Measurements from ENCODE around the gene CTIF. TPM values are rescaled to one million over a fixed set of nuclear protein-coding genes. Genes with fewer than 3 reads are reported as not detected.

The CTIF gene
- polyA plus RNA-seq, 1 donor from 2014 or later, result 50.2 TPM

DNA sequence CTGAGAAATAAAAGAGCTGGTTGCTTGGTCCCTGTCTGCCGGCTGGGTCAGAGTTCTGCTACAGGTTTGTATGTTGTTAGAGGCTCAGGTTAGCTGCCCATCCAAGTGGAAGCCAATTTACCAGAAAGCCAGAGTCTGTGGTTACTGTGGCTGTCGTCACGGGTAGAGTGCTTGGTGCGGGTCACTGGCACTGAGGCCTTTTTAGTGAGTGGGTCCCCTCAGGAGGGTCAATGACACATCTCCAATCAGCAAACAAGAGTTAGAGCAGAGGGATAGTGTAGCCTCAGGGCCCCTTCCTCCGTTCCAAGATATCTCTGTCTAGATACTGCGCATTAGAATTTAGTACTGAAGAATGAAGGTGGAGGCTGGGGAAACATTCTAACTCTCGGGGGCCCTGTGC lies 41.2 kb downstream of the CTIF start:
- no peaks in the 10 kb centered on the region for H3K27me3 ChIP-seq (ENCODE audit: insufficient read depth, low read depth, low read length)
- H3K79me2 ChIP-seq (replicated peaks; ENCODE audit: insufficient read depth, low read length), result peaks cover 34% of the 10 kb centered on the region
- no peak overlapping the region for H2AFZ ChIP-seq (ENCODE audit: low read depth, low read length)
- no peaks in the 10 kb centered on the region for H3K9me3 ChIP-seq (ENCODE audit: low read length)
- no peak overlapping the region for H3K27ac ChIP-seq (ENCODE audit: low read length)
- peaks cover 8% of the 10 kb centered on the region for H3K36me3 ChIP-seq (ENCODE audit: insufficient read depth, low read length)
- no peaks in the 10 kb centered on the region for H4K20me1 ChIP-seq (ENCODE audit: insufficient read depth)
- H3F3A ChIP-seq (ENCODE audit: insufficient read depth, low read length, poor library complexity, severe bottlenecking), result no peaks in the 10 kb centered on the region
- H3K9me2 ChIP-seq (ENCODE audit: insufficient read depth, low read length), result no peaks in the 10 kb centered on the region
- TF ChIP-seq EP300 (conservative IDR thresholded peaks at IDR 0.05; ENCODE audit: poor library complexity, severe bottlenecking) (no peak), RAD21 (conservative IDR thresholded peaks at IDR 0.05) (no peak), CTCF (IDR thresholded peaks at IDR 0.05; ENCODE audit: poor library complexity, severe bottlenecking) (no peak), SMC3 (conservative IDR thresholded peaks at IDR 0.05; ENCODE audit: poor library complexity) (no peak), TAF1 (IDR thresholded peaks at IDR 0.05; ENCODE audit: low read depth) (no peak), MXI1 (conservative IDR thresholded peaks at IDR 0.05; ENCODE audit: poor library complexity, severe bottlenecking) (no peak), POLR2AphosphoS5 (IDR thresholded peaks at IDR 0.05) (no peak), EZH2 (IDR thresholded peaks at IDR 0.05; ENCODE audit: borderline replicate concordance, insufficient read depth, low read length, poor library complexity, severe bottlenecking) (no peak)
- TF ChIP-seq, protein P1, sequence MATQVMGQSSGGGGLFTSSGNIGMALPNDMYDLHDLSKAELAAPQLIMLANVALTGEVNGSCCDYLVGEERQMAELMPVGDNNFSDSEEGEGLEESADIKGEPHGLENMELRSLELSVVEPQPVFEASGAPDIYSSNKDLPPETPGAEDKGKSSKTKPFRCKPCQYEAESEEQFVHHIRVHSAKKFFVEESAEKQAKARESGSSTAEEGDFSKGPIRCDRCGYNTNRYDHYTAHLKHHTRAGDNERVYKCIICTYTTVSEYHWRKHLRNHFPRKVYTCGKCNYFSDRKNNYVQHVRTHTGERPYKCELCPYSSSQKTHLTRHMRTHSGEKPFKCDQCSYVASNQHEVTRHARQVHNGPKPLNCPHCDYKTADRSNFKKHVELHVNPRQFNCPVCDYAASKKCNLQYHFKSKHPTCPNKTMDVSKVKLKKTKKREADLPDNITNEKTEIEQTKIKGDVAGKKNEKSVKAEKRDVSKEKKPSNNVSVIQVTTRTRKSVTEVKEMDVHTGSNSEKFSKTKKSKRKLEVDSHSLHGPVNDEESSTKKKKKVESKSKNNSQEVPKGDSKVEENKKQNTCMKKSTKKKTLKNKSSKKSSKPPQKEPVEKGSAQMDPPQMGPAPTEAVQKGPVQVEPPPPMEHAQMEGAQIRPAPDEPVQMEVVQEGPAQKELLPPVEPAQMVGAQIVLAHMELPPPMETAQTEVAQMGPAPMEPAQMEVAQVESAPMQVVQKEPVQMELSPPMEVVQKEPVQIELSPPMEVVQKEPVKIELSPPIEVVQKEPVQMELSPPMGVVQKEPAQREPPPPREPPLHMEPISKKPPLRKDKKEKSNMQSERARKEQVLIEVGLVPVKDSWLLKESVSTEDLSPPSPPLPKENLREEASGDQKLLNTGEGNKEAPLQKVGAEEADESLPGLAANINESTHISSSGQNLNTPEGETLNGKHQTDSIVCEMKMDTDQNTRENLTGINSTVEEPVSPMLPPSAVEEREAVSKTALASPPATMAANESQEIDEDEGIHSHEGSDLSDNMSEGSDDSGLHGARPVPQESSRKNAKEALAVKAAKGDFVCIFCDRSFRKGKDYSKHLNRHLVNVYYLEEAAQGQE (IDR thresholded peaks at IDR 0.05; ENCODE audit: borderline replicate concordance), result no peak
- no peak overlapping the region for H3K4me3 ChIP-seq (ENCODE audit: low read length)
- no peak overlapping the region for H3K4me2 ChIP-seq (ENCODE audit: low read length)
- H3K9ac ChIP-seq (ENCODE audit: low read length), result no peak overlapping the region

DNA sequence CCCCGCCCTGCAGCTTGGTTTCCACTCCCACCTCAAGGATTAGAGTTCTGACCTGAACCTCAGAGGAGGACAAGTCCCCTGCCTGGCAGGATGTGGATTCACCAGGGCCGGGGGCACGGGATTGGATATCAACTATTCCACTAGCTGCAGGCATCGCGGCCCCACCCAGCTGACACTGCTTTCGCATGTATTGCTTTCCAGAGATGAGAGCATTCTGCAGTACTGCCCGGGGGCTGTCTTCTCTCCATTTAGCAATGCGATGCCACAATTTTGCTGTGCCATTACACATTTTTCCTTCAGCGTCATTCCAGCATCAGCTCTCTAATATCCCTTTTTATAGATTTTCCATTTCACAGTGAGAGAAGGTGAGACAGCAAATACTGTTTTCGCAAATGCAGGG lies 42.0 kb downstream of the CTIF start:
- Histone ChIP-seq H3K36me3 (ENCODE audit: insufficient read depth, low read length) (peaks cover 8% of the 10 kb centered on the region), H3K4me3 (ENCODE audit: low read length) (no peak overlapping the region), H3K9ac (ENCODE audit: low read length) (no peak overlapping the region), H3K27me3 (ENCODE audit: insufficient read depth, low read depth, low read length) (no peaks in the 10 kb centered on the region), H4K20me1 (ENCODE audit: insufficient read depth) (no peaks in the 10 kb centered on the region), H3K79me2 (replicated peaks; ENCODE audit: insufficient read depth, low read length) (peaks cover 34% of the 10 kb centered on the region), H3K9me3 (ENCODE audit: low read length) (no peaks in the 10 kb centered on the region), H3K9me2 (ENCODE audit: insufficient read depth, low read length) (no peaks in the 10 kb centered on the region), H2AFZ (ENCODE audit: low read depth, low read length) (no peak overlapping the region), H3K4me2 (ENCODE audit: low read length) (no peak overlapping the region), H3K27ac (ENCODE audit: low read length) (no peak overlapping the region), H3F3A (ENCODE audit: insufficient read depth, low read length, poor library complexity, severe bottlenecking) (no peaks in the 10 kb centered on the region)
- TF ChIP-seq EZH2 (IDR thresholded peaks at IDR 0.05; ENCODE audit: borderline replicate concordance, insufficient read depth, low read length, poor library complexity, severe bottlenecking) (no peak), EP300 (conservative IDR thresholded peaks at IDR 0.05; ENCODE audit: poor library complexity, severe bottlenecking) (no peak), CTCF (IDR thresholded peaks at IDR 0.05; ENCODE audit: poor library complexity, severe bottlenecking) (no peak), TAF1 (IDR thresholded peaks at IDR 0.05; ENCODE audit: low read depth) (no peak), POLR2AphosphoS5 (IDR thresholded peaks at IDR 0.05) (no peak), MXI1 (conservative IDR thresholded peaks at IDR 0.05; ENCODE audit: poor library complexity, severe bottlenecking) (no peak), RAD21 (conservative IDR thresholded peaks at IDR 0.05) (no peak), SMC3 (conservative IDR thresholded peaks at IDR 0.05; ENCODE audit: poor library complexity) (no peak)
- TF ChIP-seq, protein P1 (IDR thresholded peaks at IDR 0.05; ENCODE audit: borderline replicate concordance), result no peak

Data from neural cell (in vitro differentiated cells).